Ishikawa (cell line): ENCODE results near the gene FADS6.

ENCODE experiments used
- CEBPB ChIP-seq: IDR thresholded peaks from 2 replicates; pipeline ENCODE4 v1.6.1; 2012
- CREB1 ChIP-seq: IDR thresholded peaks from 2 replicates; pipeline ENCODE4 v1.6.1; 2012; ENCODE audit warnings: low read depth
- EGR1 ChIP-seq: IDR thresholded peaks from 2 replicates; pipeline ENCODE4 v1.6.1; 2012
- EP300 ChIP-seq: IDR thresholded peaks from 2 replicates; pipeline ENCODE4 v1.6.1; 2012; ENCODE audit warnings: borderline replicate concordance
- FOXM1 ChIP-seq: IDR thresholded peaks from 2 replicates; pipeline ENCODE4 v1.6.1; 2012; ENCODE audit warnings: low read depth, borderline replicate concordance
- MAX ChIP-seq: IDR thresholded peaks from 2 replicates; pipeline ENCODE4 v1.6.1; 2012
- NFIC ChIP-seq: IDR thresholded peaks from 2 replicates; pipeline ENCODE4 v1.6.1; 2012
- RAD21 ChIP-seq: IDR thresholded peaks from 2 replicates; pipeline ENCODE4 v1.6.1; 2012; ENCODE audit warnings: low read depth
- TAF1 ChIP-seq: IDR thresholded peaks from 2 replicates; pipeline ENCODE4 v1.6.1; 2012; ENCODE audit warnings: low read depth, mild to moderate bottlenecking
- TCF12 ChIP-seq: IDR thresholded peaks from 2 replicates; pipeline ENCODE4 v1.6.1; 2012; ENCODE audit warnings: low read depth
- TEAD4 ChIP-seq: IDR thresholded peaks from 2 replicates; pipeline ENCODE4 v1.6.1; 2012
- YY1 ChIP-seq: IDR thresholded peaks from 2 replicates; pipeline ENCODE4 v1.6.1; 2012; ENCODE audit warnings: low read depth
- ZBTB7A ChIP-seq: IDR thresholded peaks from 2 replicates; pipeline ENCODE4 v1.6.1; 2012; ENCODE audit warnings: low read depth
- TF ChIP-seq, protein P1 (sequence below): IDR thresholded peaks from 2 replicates; pipeline ENCODE4 v1.6.1; 2012
- TF ChIP-seq, protein P2 (sequence below): IDR thresholded peaks from 2 replicates; pipeline ENCODE4 v1.6.1; 2012; ENCODE audit warnings: low read depth, mild to moderate bottlenecking

Gene FADS6

DNA sequence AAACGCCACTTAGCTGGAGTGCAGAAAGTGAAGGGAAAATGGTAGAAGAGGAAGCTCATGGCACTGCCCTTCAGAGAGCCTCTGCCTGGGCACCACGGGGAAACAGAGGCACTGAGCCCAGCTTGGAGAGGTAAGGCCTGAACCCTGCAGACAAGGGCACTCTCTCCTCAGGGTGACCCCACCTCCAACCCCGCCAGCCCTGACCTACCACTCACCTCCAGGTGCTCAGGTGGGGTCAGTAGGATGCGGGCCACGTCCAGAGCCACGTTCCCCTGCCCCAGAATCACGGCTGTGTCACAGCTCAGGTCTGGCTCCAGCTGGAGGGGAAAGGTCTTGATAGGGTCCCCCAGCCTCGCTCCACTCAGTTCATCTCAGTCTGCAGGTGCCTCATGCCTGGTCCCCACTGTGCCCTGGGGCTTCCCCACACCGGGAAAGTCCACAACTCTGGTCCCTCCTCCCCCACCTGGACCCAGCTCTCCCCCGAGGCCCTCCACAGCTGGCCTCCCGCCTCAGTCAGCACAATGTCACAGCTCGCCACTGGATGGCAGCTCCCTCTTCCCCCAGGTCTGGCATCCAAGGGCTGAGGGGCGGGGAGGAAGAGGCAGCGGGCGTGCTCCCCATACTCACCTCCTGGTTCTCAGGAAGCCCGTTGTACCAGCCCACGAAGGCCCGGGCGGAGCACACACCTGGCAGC is 27.8 kb downstream of the FADS6 start:
- TF ChIP-seq TCF12 (no peak), MAX (no peak), EP300 (no peak), TEAD4 (no peak), EGR1 (no peak), YY1 (no peak), RAD21 (no peak), CREB1 (no peak), FOXM1 (no peak), NFIC (no peak)
- TF ChIP-seq, protein P1, sequence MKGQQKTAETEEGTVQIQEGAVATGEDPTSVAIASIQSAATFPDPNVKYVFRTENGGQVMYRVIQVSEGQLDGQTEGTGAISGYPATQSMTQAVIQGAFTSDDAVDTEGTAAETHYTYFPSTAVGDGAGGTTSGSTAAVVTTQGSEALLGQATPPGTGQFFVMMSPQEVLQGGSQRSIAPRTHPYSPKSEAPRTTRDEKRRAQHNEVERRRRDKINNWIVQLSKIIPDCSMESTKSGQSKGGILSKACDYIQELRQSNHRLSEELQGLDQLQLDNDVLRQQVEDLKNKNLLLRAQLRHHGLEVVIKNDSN, result no peak
- TF ChIP-seq, protein P2, sequence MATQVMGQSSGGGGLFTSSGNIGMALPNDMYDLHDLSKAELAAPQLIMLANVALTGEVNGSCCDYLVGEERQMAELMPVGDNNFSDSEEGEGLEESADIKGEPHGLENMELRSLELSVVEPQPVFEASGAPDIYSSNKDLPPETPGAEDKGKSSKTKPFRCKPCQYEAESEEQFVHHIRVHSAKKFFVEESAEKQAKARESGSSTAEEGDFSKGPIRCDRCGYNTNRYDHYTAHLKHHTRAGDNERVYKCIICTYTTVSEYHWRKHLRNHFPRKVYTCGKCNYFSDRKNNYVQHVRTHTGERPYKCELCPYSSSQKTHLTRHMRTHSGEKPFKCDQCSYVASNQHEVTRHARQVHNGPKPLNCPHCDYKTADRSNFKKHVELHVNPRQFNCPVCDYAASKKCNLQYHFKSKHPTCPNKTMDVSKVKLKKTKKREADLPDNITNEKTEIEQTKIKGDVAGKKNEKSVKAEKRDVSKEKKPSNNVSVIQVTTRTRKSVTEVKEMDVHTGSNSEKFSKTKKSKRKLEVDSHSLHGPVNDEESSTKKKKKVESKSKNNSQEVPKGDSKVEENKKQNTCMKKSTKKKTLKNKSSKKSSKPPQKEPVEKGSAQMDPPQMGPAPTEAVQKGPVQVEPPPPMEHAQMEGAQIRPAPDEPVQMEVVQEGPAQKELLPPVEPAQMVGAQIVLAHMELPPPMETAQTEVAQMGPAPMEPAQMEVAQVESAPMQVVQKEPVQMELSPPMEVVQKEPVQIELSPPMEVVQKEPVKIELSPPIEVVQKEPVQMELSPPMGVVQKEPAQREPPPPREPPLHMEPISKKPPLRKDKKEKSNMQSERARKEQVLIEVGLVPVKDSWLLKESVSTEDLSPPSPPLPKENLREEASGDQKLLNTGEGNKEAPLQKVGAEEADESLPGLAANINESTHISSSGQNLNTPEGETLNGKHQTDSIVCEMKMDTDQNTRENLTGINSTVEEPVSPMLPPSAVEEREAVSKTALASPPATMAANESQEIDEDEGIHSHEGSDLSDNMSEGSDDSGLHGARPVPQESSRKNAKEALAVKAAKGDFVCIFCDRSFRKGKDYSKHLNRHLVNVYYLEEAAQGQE, result no peak

- TF ChIP-seq EP300 (no peak), TAF1 (no peak), TCF12 (no peak), EGR1 (no peak), CREB1 (no peak), MAX (no peak), ZBTB7A (0 out of 2 replicates have a peak, but pooled peaks have one; percentile 43), RAD21 (peak; percentile 97), CEBPB (no peak)
- TF ChIP-seq, protein P1, result no peak
Measured at GRCh38 chr17:74864866-74865395, 28.5 kb downstream of the FADS6 start.

DNA sequence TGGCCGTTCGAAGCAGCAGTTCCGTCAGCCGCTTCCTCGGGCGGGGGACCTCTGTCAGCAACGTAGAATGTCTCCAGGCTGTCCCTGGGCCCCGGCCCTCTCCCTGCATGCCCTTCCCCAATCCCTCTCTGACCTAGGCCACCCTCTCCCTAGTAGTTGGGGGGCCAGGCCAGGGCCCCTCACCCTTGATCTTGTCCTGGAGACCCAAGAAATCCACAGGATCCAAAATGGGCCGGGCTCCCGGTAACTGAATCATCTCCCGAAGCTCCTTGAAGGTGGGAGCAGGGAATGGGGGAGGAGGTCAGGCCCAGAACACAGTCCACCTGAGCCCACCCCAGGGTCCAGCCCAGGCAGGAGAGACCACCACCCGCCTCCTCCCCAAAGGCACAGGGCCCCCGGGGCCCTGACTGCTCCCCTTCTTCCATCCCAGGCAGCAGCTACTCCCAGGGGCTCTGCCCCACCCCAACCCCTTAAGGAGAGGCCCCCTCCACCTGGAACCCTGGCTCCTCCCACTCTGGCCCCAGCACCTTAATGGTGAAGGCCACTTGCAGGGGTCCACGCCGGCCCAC is 29.1 kb downstream of the FADS6 start:
- TF ChIP-seq RAD21, result no peak
- no peak for TF ChIP-seq ZBTB7A
- no peak for TF ChIP-seq CEBPB
- TF ChIP-seq YY1, result no peak
- no peak for TF ChIP-seq TEAD4
- TF ChIP-seq EGR1, result no peak
- TF ChIP-seq NFIC, result no peak
- no peak for TF ChIP-seq EP300
- TF ChIP-seq TAF1, result no peak
- TF ChIP-seq, protein P1, result no peak
- TF ChIP-seq CREB1, result no peak
- no peak for TF ChIP-seq TCF12

DNA sequence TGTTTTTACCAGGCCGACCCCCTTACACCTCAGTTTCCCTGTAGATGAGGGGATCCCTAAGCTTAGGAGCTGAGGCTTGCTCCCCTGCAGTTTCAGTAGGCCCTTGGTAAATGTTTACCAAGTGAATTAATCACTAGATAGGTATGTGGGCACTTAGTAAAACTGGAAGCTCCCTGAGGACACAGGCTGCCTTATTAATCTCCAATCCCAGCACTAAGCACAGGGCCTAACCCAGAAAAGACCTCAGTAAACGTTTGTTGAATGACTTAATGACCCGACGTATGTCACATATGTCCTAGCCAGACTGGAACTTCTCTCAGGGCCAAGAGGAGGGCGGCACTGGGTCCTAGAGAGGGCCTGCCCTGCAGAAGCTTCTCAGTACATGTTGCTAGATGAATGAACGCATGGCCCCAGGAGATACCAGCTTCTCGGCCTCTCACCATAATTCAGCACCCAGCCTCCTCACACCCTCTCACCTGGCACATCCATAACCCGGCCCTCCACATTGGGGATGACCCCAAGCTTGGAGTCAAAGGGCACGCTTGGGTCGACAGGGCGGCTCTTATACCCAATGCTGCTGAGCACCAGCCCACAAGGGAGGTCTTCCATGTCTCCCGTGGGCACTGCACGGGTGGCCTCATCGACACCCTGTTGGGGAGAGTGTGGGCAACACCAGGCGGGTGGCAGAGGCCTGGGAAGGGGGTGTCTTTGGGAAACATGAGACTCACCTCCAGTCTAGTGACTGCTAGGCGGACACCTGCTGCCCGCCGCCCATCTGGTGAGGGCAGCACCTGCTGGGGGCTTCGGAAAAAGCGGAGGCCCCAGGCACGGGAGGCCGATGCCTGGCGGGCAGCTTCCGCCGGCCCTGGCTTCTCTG is 29.8 kb downstream of the FADS6 start:
- TF ChIP-seq, protein P1, result no peak
- TF ChIP-seq EP300 (no peak), TEAD4 (no peak), EGR1 (no peak), TCF12 (no peak), TAF1 (no peak), RAD21 (no peak), ZBTB7A (no peak), FOXM1 (no peak), YY1 (no peak), MAX (no peak), CEBPB (no peak)
- TF ChIP-seq, protein P2, result no peak
